MV-4-11 (cell line): Measurements from ENCODE around the gene CDX1.
A peak's percentile ranks its signal among the peaks of the same experiment; 100 is the strongest.

Source experiments
- DNase-seq: peaks from one replicate; lab custom pipeline; 2025; lab: John Stamatoyannopoulos, UW

CDX1 gene

DNA sequence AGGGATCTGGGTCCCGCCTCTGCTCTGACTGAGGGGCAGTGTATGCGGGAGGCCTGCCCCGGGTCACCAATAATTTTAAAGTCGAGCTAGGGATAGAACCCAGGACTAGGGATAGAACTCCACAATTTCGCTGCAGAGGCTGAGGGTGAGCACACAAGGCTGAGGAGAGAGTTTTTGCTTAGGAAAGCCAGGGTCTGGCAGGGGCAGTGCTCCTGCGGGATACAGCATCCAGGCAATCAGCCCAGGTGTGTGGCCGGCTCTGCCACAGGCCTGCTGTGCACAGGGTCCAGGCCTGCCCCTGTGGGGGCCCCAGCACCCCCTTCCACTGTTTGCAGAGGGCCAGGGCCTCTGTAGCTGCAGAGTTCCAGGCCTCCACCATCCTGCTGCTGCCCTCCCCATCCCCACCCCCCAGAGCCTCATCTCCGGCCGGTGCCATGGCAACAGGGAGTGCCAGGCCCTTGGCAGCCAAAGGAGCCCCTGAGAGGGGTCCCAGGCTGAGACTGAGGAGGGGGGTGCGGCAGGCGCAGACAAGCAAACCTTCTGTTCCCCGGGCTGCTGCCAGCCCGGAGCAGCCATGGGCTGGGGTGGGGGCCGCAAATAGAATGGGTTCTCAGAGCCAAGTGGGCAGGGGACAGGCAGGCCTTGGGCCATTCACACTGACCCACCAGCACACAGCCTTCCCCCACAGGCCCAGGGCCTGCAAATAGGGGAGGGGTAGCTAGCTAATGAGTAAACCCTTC, 19.5 kb upstream of the CDX1 start:
- DNase-seq = no peak

DNA sequence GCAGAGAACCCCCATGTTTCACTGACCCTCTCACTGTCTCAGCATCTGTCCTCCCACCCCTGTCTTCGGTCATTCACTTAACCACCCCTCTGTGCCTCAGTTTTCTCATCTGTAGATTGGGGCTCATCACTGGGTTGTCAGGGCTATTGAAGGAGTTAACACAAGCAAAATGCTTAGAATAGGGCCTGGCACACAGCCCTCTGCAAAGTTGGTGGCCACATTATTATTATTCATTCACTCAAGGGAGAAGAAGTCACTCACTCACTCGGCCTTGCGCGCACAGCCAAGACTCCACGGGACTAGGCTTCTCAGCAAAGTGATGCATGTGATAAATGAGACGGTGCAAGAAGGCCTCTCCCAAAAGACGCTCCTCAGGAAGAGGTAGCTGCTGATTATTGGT, 18.9 kb upstream of the CDX1 start:
- DNase-seq = no peak

- DNase-seq = no peak
Observed at GRCh38 chr5:150148117-150148927, 18.3 kb upstream of the CDX1 start.

DNA sequence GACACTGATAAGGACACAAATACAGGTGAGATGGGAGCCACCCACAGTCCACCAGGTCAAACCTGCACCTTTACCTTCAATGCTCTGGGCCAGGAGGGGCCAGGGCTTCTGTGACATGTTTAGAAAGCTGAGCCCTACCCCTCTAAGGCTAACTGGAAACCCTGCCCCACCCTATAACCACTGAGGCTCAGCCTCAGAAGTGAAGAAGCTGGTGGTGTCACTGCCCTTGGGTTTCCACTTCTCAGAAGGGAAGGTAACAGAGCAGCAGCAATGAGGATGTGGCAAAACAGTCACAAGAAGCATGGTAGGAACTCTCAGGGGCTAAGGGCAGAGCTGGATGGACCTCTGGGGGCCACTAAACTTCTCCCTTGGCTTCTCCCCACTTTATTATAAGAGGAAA, 17.0 kb upstream of the CDX1 start:
- DNase-seq = no peak

DNA sequence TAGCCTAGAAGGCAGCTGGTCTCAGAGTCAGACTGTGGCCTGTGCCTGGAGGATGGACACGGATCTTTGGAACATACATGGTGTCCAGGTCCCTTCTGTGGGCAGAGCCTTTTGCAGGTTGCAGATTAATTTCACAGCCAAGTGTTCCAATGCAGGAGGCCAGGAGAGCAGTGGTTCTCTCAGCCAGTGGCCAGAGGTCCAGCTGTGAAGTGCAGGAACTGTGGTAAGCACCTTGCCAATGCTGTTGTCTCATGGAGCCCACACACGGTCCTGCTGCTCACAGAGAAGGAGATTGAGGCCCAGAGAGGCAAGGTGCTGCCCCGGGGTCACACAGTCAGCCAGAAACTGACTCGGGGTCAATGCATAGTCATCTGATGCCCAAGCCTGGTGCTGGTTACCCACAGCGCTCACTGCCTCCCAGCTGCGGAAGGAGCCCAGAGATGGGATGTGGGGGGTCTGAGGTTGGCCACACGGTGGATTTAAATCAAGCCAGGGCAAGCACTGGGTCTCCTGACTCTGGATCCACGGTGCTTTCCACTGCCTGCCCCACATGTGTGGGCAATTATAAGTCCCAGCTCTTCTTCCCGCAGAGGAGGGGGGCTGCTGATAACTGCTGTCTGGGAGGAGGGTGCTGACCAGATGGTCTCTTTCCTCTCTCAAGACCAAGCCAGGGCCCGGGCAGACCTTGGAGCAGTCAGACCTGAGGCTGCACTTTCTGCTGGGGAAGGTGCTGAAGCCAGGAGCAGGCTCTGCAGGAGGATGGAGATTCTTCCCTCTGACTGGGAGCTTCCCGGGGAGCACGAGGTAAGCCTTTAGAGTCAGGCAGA, 13.7 kb upstream of the CDX1 start:
- no peak for DNase-seq

- no peak for DNase-seq
Observed at GRCh38 chr5:150153483-150153882, 13.1 kb upstream of the CDX1 start.

GRCh38 chr5:150153957-150154617, 12.5 kb upstream of the CDX1 start:
- DNase-seq = peak; percentile 68

DNA sequence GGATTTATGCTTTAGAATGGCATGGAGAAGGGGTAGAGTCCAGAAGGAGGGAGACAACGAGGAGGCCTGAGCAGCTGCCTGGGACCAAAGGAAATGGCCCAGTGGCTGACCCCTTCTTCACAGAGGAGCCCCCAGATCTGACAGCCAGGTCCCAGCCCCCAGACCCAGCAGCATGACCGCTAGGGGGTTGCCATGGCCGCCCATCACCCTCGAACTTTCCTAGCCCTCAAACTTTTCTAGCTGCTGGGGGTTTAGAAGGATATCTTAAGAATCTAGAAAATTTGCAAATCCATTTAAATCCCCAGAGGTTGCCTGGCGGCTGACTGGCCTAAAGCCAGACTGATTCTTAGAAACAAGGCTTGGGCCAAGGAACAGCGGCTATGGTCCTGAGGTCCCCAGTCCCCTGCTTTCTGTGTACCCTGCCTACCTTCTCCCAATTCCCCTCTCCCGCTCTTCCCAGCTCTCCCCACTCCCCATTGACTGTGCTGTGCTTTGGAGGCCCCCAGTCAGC, 11.9 kb upstream of the CDX1 start:
- no peak for DNase-seq

DNA sequence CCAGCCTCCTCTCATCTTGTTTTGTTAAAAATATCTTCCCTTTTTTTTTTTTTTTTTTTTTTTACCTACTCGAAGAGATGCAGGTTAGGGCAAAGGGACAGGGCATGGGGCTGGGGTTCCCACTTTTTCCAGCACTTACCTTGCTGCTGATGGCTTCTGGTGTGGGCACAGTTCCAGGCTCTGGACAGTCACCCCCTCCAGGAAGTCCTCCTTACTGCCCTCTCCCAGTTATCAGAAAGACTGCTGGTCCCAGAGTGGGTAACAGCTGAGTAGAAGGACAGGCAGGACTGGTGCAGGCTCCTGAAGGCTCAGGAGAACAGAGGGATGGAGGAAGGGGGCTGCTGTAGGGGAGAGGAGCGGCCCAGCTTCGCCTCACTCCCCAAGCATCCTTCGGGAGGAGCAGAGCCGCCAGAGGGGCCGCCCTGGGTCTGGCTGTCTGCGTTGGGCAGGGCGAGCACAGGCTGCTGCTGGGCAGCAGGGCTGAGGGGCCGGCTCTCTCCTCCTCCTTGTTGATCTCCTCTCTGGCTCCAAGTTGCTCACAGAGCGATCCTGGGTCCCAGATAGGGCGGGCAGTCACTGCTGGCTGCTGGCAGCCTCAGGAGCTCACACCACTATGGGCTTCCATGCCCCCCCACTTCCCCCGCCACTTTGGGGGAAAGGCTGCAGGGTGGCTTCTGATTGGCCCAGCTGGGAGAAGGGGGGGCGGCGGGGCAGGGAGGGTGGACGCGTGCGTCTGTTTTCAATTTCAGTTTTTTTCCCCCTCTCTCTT, 11.1 kb upstream of the CDX1 start, which contains the start of gene PDGFRB:
TSS of gene PDGFRB (minus strand) at position 588 of the 769 bp plus-strand sequence. CDS start 18,798 bp downstream, outside the sequence.
- DNase-seq = no peak

DNA sequence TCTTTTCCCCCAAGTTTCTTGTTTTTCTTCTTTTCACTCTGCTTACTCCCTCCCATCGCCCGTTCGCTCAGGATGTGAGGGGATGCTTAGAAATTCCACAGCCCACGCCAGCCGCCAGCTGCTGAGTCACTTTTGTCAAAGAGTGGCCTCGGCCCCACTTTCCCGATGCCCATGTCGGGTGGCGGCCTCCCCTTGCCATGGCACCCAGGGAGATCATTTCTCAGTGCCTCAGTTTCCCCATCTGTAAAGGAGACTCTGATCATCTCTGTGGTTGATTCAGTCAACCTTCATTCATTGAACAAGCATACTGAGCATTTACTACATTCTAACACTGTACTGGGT, 10.6 kb upstream of the CDX1 start:
- DNase-seq = no peak

- DNase-seq = no peak
Observed at GRCh38 chr5:150156540-150156939, 10.0 kb upstream of the CDX1 start.

GRCh38 chr5:150157168-150157567, 9.4 kb upstream of the CDX1 start:
- no peak for DNase-seq

- DNase-seq = no peak
Observed at GRCh38 chr5:150158170-150158949, 8.2 kb upstream of the CDX1 start.

GRCh38 chr5:150159031-150159430, 7.5 kb upstream of the CDX1 start:
- no peak for DNase-seq

- peak; percentile 9 for DNase-seq
Observed at GRCh38 chr5:150159741-150160179, 6.8 kb upstream of the CDX1 start.

- no peak for DNase-seq
Observed at GRCh38 chr5:150160448-150161081, 6.0 kb upstream of the CDX1 start.

- peak; percentile 15 for DNase-seq
Observed at GRCh38 chr5:150161242-150162141, 5.1 kb upstream of the CDX1 start.

DNA sequence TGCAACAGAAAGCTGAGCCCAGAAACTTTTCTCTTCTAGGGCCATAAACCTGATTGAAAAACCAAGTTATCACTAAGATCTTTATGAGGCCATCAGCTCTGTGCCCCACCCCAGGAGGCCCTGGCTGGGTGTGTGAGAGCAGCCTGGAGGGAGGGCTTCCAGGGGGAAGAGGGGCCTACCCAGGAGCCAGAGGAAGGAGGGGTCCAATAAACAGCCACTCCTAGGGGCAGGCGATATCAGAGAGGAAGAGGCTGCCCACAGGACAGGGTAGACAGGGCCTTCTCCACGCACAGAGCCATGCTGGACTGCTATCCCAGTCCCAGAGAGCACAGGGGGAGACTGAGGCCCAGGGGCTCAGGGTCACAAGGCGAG, 4.5 kb upstream of the CDX1 start:
- DNase-seq = no peak

GRCh38 chr5:150163035-150163434, 3.5 kb upstream of the CDX1 start:
- peak; percentile 17 for DNase-seq
